Fibroblast of the aortic adventitia (primary cell): ENCODE data around the gene GRAMD1C. TPM values are rescaled to one million over a fixed set of nuclear protein-coding genes. Genes with fewer than 3 reads are reported as not detected.

Experiments used
- DNase-seq: peaks from one replicate; pipeline ENCODE4 v3.0.0-alpha.2; 2010; ENCODE audit warnings: low read depth
- H3K4me3 ChIP-seq: 2 replicates; pipeline ENCODE4 v1.5.1; 2011; ENCODE audit warnings: low read depth, mild to moderate bottlenecking, control low read depth, low read length, moderate library complexity
- total RNA-seq: library from RNA; depleted of rRNA; stranded (reverse); fragments of >200 nt; gene quantifications from 2 replicates; pipeline ENCODE4 v1.2.3, GENCODE V29; 2012; ENCODE audit warnings: low replicate concordance
- TF ChIP-seq, protein P1 (sequence below): IDR thresholded peaks from 2 replicates; pipeline ENCODE4 v1.5.1; 2011; ENCODE audit warnings: mild to moderate bottlenecking, low read length, control low read depth, inconsistent platforms; ENCODE audit not compliant: insufficient read depth

The GRAMD1C gene
- total RNA-seq, 1 donor = 12.1 TPM

DNA sequence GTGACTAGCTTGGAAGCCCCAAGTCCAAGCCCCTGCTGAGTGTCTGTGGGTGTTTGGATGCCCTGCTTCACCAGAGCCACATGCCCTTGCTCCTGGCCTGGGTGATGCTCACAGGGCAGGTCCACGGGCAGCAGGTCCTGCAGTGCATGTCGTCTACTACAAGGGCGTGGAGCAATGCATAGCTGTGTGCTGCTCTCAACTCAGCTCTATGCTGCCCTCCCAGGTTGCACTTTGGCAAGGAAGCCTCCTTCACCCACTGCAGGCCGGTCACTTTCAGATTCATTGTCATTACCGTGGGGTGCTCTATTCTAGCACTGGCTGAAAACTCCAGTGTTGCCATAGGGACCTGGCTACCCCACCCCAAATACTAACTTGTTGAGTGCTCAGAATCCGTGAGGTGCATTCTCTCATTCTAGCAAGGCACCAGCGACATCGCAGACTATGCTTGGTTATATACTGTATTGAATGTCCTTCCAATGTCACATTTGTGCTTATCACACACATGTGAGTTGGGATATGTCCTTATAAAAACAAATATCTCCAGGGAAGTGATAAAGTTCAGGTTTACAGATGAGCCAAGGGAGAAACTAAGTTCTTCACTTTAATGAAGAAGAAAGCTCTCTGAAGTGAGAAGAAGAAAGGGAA, 51.8 kb downstream of the GRAMD1C start:
- no peak for DNase-seq
- H3K4me3 ChIP-seq = no peak overlapping the region
- TF ChIP-seq, protein P1, sequence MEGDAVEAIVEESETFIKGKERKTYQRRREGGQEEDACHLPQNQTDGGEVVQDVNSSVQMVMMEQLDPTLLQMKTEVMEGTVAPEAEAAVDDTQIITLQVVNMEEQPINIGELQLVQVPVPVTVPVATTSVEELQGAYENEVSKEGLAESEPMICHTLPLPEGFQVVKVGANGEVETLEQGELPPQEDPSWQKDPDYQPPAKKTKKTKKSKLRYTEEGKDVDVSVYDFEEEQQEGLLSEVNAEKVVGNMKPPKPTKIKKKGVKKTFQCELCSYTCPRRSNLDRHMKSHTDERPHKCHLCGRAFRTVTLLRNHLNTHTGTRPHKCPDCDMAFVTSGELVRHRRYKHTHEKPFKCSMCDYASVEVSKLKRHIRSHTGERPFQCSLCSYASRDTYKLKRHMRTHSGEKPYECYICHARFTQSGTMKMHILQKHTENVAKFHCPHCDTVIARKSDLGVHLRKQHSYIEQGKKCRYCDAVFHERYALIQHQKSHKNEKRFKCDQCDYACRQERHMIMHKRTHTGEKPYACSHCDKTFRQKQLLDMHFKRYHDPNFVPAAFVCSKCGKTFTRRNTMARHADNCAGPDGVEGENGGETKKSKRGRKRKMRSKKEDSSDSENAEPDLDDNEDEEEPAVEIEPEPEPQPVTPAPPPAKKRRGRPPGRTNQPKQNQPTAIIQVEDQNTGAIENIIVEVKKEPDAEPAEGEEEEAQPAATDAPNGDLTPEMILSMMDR = no peak

DNA sequence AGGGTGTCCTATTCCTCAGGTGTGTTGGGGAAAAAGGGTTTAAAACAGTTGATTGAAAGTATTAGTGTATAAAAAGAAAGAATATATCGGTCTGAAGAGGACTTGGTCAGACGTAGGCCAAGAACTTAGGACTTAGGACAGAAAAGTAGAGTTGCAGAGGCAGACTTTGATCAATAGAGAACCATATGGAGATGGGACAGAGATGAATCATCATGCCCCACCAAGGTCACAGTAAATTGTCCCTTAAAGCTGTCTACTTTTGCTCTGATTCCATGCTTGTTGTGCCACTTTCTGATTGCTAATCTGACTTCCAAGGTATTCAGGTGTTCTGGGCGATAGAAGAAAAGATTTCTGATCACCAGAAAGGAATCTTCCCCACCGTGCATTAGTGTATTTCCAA, 56.3 kb downstream of the GRAMD1C start:
- no peak for DNase-seq
- no peak overlapping the region for H3K4me3 ChIP-seq
- TF ChIP-seq, protein P1 = no peak

DNA sequence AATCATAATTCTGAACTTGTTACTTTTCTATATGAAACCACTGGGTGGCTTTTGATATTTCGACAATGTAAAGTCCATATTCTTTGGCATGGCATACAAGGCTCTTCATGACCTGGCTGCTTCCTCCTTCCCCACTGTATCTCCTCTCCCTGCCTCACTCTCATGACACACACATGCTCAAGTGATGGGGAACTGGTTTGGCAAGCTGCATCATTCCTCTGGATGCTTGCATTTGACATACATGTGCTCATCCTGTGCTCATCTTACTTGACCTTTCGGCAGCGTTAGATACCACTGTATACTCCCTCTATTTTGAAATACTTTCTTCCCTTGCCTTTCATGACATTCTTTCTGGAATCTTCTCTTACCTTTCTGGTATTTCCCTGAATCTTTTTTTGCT, 57.4 kb downstream of the GRAMD1C start:
- TF ChIP-seq, protein P1 = no peak
- no peak for DNase-seq
- H3K4me3 ChIP-seq = no peak overlapping the region

DNA sequence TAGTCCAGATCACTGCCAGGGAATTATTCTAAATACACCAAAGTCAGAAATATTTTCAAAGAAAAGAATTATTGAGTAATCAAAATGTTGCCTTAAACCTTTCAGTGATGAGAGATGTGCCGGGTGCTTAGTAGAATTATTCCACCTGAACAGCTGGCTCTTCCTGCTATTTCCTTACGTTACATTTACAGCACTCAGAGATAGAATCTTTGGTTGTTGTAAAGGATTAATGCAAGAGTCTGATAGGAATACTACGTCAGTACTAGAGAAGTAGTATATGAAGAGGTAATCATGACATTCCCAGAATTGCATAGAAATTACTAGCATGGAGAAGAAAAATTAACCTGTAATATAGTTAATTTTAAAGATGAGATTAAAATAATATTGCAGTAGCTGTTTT, 58.3 kb downstream of the GRAMD1C start:
- DNase-seq = no peak
- TF ChIP-seq, protein P1 = no peak
- H3K4me3 ChIP-seq = no peak overlapping the region

DNA sequence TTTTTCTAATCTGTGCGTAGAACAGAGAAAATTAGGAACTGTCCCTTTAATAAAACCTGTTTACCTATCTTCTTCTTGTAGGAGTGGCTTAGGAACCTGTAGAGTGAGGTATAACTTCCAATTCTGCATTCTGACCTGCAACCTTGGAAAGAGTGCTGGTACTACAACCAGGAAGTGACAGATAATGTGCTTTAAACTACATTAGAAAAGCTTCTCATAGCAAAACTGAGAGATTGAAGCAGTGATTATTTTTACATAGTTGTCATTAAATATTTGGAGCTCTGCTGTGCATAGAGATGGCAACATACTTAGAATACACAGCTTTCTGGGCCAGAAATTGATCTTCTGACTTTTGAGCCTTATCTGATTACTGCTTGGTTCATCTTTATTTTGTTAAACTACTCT, 58.8 kb downstream of the GRAMD1C start:
- DNase-seq = no peak
- H3K4me3 ChIP-seq = peak overlapping the region; percentile 20
- TF ChIP-seq, protein P1 = no peak

DNA sequence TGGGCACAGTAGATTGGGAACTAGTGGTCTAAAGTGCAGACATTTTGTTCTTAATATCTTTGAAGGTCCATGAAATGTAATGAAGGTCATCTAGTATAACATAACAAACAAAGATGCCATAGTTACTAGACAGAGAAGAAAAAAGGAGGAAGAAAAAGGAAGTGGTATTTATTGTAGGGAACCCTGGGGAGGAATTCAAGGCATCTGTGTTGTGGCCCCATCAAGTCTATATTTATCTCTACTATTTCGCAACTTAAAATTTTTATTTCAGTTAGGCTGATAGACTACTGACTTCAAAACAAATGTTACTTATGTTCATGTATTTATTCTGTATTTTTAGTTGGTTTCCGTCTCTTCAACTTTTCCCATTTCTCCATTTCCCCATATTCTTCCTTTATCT, 60.3 kb downstream of the GRAMD1C start:
- no peak overlapping the region for H3K4me3 ChIP-seq
- peak; percentile 53 for DNase-seq
- TF ChIP-seq, protein P1 = no peak
